HG03575 (cell line): Measurements from ENCODE around the gene DHRS9.

Experiments
- ATAC-seq: cut with Tn5 transposase; IDR thresholded peaks from one replicate; pipeline ENCODE4 v1.9.1; 2021; ENCODE audit not compliant: unreplicated experiment, insufficient number of reproducible peaks, low FRiP score; ENCODE audit errors: extremely low read depth

The DHRS9 gene

GRCh38 chr2:169090133-169090820 is 20.9 kb downstream of the DHRS9 start:
- no peak for ATAC-seq

- ATAC-seq = no peak
Observed at GRCh38 chr2:169091256-169091655, 21.9 kb downstream of the DHRS9 start.

GRCh38 chr2:169091761-169092519 is 22.6 kb downstream of the DHRS9 start:
- ATAC-seq = no peak

GRCh38 chr2:169093535-169093934 is 24.2 kb downstream of the DHRS9 start:
- no peak for ATAC-seq

GRCh38 chr2:169094676-169095075 is 25.3 kb downstream of the DHRS9 start:
- ATAC-seq = no peak

DNA sequence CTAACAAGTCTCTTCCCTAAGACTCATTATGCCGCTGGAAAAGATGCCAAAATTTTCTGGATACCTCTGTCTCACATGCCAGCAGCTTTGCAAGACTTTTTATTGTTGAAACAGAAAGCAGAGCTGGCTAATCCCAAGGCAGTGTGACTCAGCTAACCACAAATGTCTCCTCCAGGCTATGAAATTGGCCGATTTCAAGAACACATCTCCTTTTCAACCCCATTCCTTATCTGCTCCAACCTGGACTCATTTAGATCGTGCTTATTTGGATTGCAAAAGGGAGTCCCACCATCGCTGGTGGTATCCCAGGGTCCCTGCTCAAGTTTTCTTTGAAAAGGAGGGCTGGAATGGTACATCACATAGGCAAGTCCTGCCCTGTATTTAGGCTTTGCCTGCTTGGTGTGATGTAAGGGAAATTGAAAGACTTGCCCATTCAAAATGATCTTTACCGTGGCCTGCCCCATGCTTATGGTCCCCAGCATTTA is 26.3 kb downstream of the DHRS9 start:
- ATAC-seq = no peak

DNA sequence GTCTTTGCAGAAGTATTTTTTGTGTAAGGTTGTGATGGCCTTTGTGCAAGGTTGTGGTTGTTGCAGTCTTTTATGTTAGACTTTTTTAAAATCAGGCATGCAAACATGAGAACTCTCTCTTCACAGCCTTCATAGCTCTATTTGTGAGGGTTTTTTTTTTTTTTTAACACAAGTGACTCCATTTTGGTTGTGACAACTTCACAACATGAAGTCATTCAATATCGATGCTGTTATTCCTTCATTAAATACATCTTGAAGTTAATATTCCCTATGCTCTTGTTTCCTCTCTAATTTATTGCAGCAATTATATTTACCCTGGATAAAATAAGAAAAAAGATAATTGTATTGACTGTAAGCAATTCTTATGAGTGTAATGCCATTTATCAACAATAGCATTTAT is 35.5 kb downstream of the DHRS9 start:
- no peak for ATAC-seq

DNA sequence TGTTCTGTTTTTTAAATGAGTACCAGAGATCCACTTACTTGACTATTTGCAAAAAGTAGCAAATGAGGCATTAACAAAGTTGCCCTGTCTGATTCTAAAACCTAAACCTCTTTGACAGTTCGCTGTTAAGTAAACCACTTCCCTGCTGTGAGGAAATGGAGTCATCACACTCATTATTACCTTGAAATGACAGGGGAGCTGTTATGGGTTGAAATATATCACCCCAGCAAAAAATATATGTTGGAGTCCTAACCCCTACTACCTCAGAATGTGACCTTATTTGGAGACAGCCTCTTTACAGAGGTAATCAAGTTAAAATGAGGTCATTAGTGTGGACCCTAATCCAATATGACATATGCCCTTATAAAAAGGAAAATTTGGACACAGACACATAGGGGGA is 36.1 kb downstream of the DHRS9 start:
- ATAC-seq = no peak

- ATAC-seq = no peak
Observed at GRCh38 chr2:169106134-169106533, 36.8 kb downstream of the DHRS9 start.

GRCh38 chr2:169106563-169107545 is 37.5 kb downstream of the DHRS9 start:
- ATAC-seq = no peak

DNA sequence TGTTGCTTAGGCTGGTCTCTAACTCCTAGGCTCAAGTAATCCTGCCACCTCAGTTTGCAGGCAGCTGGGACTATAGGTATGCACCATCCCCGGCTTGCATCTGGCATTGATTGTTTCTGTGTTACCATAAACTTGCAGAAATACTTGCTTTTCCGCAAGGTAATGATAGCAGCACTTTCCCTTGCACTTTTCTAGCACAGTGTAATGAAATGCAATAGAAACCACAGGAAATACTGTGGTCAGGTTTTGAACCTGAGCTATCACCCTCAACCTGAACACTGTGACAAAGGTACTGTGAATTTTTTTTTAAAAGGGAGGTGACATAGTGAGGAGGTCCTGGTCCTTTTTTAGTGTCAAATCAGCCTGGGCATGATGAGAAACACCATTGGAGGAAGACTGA is 38.3 kb downstream of the DHRS9 start:
- peak; percentile 87 for ATAC-seq

DNA sequence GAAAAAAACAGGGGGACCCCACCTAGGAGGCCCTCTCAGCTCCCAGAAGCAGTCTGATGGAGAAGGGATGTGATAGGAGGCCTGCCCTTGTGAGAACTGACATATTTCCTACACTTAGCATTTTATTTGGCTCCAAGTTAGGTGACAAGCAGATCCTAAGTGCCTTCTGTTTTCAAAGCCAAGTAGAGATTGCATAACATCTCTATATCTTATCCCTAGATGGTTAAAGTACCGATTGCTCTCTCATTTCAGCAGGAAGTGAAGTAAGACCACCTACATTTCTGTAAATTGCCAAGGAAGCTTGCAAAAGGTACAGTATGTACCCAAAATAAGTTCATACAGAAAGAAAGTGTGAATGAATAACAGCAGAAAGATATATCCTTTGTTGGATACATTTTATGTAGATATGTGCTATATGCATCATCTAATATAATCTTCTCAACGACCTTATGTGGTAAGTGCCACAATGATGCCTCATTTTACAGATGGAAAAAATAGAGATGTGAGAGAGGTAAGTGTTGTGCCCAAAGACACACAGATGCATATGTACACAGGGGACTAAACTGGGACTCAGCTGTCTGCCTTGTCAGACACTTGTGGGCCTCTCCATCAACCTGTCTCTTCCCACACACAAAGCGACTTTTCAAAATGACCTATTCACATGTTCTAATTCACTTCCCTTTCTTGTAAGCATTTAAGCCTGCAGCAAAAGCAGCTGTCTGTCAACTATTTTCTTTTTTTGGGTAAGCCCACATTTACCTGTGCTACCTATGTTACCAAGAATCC is 38.9 kb downstream of the DHRS9 start:
- no peak for ATAC-seq

GRCh38 chr2:169109502-169110409 is 40.4 kb downstream of the DHRS9 start:
- ATAC-seq = no peak

DNA sequence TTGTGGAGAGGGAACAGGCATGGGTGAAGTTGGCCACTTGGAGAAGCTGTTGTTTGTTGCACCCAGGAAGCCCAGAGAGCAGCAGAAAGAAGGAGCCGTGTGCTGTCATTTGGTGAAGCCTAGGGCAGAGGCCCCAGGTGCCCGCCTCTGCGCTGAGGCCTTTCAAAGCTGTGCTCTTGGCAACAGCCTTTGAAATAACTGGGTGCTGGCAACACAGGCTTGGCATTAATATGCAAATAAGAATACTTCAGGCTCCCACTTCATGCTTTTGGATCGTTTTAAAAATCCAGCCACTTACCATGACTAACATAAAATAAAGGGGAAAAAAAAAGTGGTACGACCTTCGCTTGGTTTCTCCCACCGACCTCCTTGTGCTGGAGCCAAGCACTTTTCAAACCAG is 41.1 kb downstream of the DHRS9 start:
- no peak for ATAC-seq

GRCh38 chr2:169110916-169111315 is 41.6 kb downstream of the DHRS9 start:
- no peak for ATAC-seq

DNA sequence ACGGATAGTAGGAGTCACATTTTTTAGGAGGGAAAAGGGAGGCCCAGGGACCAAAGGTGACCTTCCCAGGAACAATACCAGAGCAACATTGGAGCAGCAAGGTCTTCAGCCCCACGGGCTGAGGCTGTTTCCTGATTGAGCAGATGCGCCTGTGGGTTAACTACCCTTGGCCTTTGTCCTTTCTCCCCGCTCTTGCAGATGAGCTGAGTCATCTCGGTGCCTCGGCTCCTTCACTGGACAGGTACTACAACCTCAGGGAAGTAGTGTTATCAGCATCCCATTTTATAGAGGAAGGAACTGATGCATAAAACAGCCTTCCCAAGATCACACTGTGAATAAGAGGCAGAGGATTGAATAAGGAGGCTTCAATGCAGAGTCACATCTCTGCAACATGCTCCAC is 43.5 kb downstream of the DHRS9 start:
- no peak for ATAC-seq

- no peak for ATAC-seq
Observed at GRCh38 chr2:169114056-169114455, 44.7 kb downstream of the DHRS9 start.

DNA sequence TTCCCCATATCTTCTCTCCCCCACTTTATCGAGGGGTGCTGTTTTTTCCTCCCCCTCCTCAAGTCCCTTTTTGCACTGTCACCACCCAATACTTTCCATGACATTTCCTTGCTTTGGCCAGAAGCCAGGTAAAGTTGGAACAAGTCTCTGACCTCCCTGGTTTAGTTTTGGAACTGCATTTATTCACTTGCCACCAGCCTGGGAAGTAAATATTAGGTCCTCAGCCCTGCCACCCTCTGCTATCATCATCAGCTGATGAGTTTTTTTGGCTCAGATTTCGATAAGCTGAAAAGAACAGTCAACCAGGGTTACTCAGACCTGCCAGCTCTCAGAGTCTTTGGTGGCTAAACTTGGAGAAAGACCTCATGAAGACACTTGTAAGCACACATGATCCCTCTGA is 47.0 kb downstream of the DHRS9 start:
- ATAC-seq = no peak
